Measurements from ENCODE around the gene TOM1. TPM values are rescaled to one million over a fixed set of nuclear protein-coding genes. Genes with fewer than 3 reads are reported as not detected.

The TOM1 gene
- total RNA-seq, 1 donor = 190 TPM

DNA sequence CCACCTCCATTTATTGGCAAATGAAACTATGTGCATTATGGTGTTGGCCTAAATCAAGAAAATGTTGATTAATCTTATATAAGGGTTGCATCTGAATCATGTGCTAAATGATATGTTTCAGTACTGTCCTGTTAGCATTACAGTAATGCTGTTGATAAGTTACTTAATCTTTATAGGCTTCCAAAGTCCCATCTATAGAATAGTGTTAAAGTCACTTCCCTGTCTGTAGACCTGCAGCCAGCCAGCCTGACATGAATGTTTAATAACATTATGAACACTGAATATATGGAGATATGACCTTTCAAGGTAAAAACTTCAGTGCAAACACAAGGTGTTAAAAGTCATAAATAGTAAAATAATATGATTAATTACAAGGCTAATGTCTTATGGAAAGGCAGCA is 3.6 kb upstream of the TOM1 start:
- Histone ChIP-seq H3K4me3 (ENCODE audit: low read length) (no peak overlapping the region), H3K4me1 (ENCODE audit: insufficient read depth, low read length) (peaks cover 15% of the 10 kb centered on the region), H3K9me3 (ENCODE audit: low read depth, low read length) (no peaks in the 10 kb centered on the region), H3K27me3 (ENCODE audit: insufficient read depth, low read length) (no peaks in the 10 kb centered on the region)

DNA sequence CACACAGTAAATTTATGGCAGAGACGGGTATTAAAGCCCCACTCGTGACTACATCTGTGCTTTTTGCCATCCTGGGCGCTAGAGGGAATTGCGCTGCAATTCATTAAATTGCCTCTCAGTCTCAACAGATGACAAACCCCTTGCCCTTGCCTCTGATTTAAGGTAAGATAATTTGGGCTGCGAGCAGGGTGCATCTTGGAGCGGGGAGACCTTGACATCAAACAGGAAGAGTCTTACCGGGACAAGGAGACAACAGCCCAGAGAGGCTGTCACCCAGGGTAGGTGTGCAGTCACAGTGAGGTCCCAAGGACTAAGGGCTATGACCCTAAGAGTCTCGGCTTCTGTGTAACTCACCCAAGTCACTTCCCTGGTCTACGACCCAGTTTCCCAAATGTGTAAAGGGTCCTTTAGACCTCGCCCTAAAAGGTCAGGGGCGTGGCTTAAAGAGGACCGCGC is 449 bp upstream of the TOM1 start:
- H3K9me3 ChIP-seq (ENCODE audit: low read depth, low read length) = no peaks in the 10 kb centered on the region
- no peaks in the 10 kb centered on the region for H3K27me3 ChIP-seq (ENCODE audit: insufficient read depth, low read length)
- peaks cover 44% of the 10 kb centered on the region for H3K4me1 ChIP-seq (ENCODE audit: insufficient read depth, low read length)
- H3K4me3 ChIP-seq (ENCODE audit: low read length) = peak overlapping the region; percentile 68

DNA sequence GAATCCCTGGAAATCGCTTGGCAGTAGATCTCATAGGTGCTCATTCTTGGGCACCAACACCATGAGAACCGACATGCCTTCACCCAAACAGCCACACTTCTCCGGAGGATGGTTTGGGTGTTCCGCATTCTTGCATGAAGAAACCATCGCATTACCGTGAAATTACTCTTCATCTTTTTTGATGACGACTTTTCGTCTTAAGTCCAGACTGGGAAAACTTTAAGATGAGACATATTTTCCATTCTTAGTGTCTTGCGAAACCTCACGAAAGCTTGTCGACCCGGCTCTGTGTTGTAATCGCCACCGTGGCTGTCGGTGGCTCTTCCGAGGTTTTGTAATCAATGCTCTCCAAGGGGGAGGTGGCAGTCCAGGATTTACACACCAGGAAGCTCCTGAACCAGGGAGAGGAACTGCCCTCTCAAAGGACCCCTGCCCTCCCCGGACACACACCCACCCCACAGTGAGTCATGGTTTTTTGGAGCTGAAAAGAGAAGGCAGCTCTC is 1.7 kb downstream of the TOM1 start:
- Histone ChIP-seq H3K4me3 (ENCODE audit: low read length) (peak overlapping the region; percentile 68), H3K4me1 (ENCODE audit: insufficient read depth, low read length) (peaks cover 56% of the 10 kb centered on the region), H3K9me3 (ENCODE audit: low read depth, low read length) (no peaks in the 10 kb centered on the region), H3K27me3 (ENCODE audit: insufficient read depth, low read length) (no peaks in the 10 kb centered on the region)

DNA sequence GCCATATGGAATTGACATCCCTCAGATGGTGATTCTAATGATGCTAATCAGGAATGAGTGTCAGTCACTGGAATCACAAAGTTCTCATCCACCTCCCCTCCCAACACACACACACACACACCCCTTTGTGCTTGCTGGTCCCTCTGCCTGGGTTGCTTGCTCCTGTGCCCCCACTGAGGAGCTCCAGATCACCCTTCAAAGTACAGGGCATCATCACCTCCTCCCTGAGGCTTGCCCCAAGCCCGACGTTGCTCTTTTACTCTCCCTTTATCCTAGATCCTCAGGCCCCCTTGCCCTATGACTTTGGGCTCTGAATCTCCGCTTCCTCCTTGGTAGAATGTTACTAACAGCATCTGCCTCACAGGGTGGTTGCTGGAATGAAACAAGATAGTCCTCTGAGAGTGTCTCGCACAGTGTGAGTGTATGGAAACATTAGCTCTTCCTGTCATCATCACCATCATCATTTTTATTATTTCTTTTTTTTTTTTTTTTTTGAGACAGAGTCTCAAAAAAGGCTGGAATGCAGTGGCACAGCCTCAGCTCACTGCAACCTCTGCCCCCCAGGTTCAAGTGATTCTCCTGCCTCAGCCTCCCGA is 3.4 kb downstream of the TOM1 start:
- Histone ChIP-seq H3K27me3 (ENCODE audit: insufficient read depth, low read length) (no peaks in the 10 kb centered on the region), H3K9me3 (ENCODE audit: low read depth, low read length) (no peaks in the 10 kb centered on the region), H3K4me3 (ENCODE audit: low read length) (no peak overlapping the region), H3K4me1 (ENCODE audit: insufficient read depth, low read length) (peaks cover 73% of the 10 kb centered on the region)

DNA sequence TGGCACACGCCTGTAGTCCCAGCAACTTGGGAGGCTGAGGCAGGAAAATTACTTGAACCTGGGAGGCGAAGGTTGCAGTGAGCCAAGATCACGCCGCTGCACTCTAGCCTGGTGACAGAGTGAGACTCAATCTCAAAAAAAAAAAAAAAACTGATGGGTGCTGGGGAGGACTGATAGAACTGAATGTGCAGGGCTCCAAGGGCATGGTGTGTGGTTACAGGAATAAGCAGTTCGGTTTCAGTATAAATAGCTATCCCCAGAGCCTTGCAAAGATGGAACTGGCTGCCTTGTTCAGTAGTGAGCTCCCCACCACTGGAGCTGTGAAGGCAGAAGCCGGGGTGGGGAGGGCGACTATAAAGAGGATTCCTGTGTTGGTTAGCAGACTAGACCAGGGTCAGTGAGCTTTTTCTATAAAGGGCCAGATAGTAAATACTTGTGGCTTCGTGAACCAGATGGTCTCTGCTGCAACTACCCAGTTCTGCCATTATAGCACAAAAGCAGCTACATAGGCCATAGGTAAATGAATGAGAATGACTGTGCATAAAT is 5.9 kb downstream of the TOM1 start:
- H3K27me3 ChIP-seq (ENCODE audit: insufficient read depth, low read length) = no peaks in the 10 kb centered on the region
- H3K4me1 ChIP-seq (ENCODE audit: insufficient read depth, low read length) = peaks cover 81% of the 10 kb centered on the region
- H3K9me3 ChIP-seq (ENCODE audit: low read depth, low read length) = no peaks in the 10 kb centered on the region
- no peak overlapping the region for H3K4me3 ChIP-seq (ENCODE audit: low read length)

DNA sequence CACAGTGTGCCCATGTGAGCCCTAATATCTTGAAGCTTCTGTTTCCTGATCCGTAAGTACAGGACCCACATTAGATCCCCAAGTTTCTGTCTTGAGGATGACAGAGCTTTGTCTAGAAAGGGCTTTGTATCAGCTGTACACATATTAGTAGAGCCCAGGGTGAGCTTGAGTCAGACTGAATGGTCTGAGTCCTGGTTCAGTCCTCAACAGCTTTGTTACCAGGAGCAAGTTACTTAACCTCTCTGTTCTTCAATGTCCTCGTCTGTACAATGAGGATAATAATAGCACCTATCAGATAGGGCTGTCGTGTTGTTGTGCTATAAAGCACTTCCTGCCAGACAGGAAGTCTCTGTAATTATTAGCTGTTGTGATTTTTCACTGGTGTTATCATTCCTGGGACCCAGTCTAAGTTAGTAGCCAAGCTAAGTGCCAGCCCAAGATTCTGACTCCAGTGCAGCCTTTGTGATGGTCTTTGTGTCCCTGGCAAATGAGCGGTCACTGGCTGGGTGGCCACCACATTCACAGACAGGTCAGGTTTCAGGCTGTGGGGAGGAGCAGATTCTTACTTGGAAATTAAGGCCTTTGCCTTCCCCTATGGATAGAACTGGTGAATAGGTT is 6.8 kb downstream of the TOM1 start:
- H3K27me3 ChIP-seq (ENCODE audit: insufficient read depth, low read length) = no peaks in the 10 kb centered on the region
- H3K4me3 ChIP-seq (ENCODE audit: low read length) = no peak overlapping the region
- peaks cover 81% of the 10 kb centered on the region for H3K4me1 ChIP-seq (ENCODE audit: insufficient read depth, low read length)
- H3K9me3 ChIP-seq (ENCODE audit: low read depth, low read length) = no peaks in the 10 kb centered on the region

DNA sequence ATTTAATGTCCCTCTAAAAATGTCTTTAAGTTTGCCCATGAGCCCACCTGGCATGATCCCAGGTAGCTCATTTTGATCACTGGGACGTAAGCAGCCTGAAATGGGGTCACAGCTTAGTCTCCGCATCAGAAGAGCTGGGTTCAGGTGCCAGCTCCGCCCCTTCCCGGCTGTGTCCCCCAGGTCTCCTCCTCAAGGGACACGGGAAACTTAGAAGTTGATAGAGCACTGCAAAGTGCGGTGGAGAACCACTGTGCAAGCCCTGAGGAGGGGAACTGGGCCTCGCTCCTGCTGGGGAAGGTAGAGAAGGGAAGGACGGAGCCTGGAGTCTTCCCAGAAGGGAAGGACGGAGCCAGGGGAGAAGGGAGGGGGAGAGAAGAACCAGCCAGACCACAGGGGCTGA is 7.7 kb downstream of the TOM1 start:
- Histone ChIP-seq H3K27me3 (ENCODE audit: insufficient read depth, low read length) (no peaks in the 10 kb centered on the region), H3K4me1 (ENCODE audit: insufficient read depth, low read length) (peaks cover 79% of the 10 kb centered on the region), H3K9me3 (ENCODE audit: low read depth, low read length) (no peaks in the 10 kb centered on the region), H3K4me3 (ENCODE audit: low read length) (no peak overlapping the region)

DNA sequence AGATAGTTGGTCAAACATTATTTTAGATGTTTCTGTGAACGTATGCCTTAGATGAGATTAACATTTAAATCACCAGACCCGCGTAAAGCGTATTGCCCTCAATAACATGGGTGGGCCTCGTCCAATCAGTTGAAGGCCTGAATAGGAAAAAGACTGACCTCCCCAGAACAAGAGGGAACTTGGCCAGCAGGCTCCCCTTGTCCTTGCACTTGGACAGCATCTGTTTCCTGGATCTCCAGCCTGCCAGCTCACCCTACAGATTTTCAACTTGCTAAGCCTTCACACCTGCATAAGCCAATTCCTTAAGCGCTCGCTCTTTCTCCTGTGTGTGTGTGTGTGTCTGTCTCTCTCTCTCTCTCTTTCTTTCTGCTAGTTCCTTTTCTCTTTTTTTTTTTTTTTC is 8.2 kb downstream of the TOM1 start:
- Histone ChIP-seq H3K4me1 (ENCODE audit: insufficient read depth, low read length) (peaks cover 76% of the 10 kb centered on the region), H3K9me3 (ENCODE audit: low read depth, low read length) (no peaks in the 10 kb centered on the region), H3K27me3 (ENCODE audit: insufficient read depth, low read length) (no peaks in the 10 kb centered on the region), H3K4me3 (ENCODE audit: low read length) (no peak overlapping the region)

DNA sequence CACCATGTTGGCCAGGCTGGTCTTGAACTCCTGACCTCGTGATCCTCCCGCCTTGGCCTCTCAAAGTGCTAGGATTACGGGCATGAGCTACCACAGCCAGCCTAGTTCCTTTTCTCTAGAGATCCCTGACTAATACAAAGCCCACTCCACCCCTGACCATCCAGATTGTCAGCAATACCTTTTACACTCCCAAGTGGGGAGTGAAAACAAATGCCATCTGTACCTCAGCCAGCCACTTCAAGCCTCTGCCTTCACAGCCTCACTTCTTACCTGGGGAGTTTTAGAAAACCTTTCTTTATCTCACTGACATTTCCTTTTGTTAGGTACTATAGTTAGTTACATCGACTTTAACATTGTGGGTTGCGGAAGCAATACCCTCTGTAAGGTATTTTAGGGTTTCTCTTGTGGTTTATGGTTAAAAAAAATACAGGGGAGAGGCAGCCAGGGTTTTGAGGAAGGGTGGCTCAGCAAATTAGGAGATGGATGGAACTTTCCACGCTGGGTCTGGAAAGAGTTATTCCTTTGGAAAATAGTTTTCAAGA is 8.9 kb downstream of the TOM1 start:
- no peaks in the 10 kb centered on the region for H3K9me3 ChIP-seq (ENCODE audit: low read depth, low read length)
- peaks cover 71% of the 10 kb centered on the region for H3K4me1 ChIP-seq (ENCODE audit: insufficient read depth, low read length)
- H3K4me3 ChIP-seq (ENCODE audit: low read length) = no peak overlapping the region
- H3K27me3 ChIP-seq (ENCODE audit: insufficient read depth, low read length) = no peaks in the 10 kb centered on the region

DNA sequence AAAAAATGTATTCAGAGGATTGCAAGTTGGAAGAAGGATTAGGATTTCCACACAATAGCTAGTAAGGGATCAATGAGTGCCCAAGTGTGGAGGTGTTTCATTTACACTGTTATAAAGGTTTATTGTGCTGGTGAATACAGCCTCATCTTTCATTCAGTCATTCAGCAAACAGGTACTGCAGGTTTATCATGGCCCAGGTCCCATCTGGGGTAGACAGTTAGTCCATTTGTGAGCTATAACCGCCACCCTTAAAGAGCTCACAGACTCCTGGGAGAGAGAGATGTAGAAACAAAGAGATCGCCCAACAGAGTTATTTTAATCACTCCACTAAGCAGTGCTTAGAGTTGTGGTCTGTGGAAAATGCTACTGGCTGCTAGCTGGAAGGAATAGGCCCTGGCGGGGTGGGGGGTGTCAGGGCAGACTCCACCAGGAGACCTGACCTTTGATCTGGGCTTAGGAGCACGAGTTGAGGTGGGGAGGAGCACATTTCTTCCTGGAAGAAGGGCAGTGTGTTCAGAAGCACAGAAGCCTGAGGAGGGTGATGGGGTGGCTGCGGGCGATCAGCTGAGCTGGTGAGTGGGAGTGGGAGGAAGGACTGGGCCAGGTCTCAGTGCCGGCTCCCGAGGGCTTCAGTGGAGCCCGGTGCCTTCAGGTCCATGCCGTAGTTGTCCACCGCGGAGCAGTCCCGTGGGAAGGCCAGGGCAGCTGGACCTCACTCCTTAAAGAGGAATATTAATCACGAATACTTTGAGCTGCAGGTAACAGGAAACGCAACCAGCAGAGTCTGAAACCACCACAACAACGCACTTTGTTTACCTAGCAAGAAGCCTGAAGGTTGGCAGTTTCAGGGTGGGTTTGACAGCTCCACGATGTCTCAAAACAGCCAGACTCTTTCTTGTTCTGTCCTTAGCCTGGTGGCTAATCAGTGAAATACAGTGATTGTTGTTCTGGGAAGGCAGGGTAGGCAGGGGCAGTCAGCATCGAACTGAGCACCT is 11.2 kb downstream of the TOM1 start:
- Histone ChIP-seq H3K27me3 (ENCODE audit: insufficient read depth, low read length) (no peaks in the 10 kb centered on the region), H3K4me3 (ENCODE audit: low read length) (no peak overlapping the region), H3K4me1 (ENCODE audit: insufficient read depth, low read length) (peaks cover 63% of the 10 kb centered on the region), H3K9me3 (ENCODE audit: low read depth, low read length) (no peaks in the 10 kb centered on the region)

DNA sequence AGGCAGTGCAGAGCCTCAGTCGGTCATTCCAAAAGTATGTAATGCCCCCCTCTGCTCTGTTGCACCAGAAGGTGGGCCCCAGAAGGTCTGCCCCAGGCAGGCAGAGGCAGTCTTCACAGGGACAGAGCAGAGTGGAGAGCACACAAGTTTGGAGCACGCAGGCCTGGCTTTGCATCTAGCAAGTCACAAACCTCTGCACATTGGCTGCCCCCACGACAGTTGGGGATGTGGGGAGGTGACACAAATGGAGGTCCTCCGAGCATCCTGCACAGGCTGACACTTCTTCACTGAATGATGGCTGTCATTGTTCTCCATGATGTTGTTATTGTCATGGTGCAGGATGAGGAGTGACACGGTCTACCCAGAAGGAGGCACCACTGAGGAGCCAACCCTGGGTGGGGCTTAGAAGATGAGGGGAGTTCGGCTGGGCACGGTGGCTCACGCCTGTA is 11.9 kb downstream of the TOM1 start:
- Histone ChIP-seq H3K4me3 (ENCODE audit: low read length) (no peak overlapping the region), H3K9me3 (ENCODE audit: low read depth, low read length) (no peaks in the 10 kb centered on the region), H3K27me3 (ENCODE audit: insufficient read depth, low read length) (no peaks in the 10 kb centered on the region), H3K4me1 (ENCODE audit: insufficient read depth, low read length) (peaks cover 59% of the 10 kb centered on the region)

DNA sequence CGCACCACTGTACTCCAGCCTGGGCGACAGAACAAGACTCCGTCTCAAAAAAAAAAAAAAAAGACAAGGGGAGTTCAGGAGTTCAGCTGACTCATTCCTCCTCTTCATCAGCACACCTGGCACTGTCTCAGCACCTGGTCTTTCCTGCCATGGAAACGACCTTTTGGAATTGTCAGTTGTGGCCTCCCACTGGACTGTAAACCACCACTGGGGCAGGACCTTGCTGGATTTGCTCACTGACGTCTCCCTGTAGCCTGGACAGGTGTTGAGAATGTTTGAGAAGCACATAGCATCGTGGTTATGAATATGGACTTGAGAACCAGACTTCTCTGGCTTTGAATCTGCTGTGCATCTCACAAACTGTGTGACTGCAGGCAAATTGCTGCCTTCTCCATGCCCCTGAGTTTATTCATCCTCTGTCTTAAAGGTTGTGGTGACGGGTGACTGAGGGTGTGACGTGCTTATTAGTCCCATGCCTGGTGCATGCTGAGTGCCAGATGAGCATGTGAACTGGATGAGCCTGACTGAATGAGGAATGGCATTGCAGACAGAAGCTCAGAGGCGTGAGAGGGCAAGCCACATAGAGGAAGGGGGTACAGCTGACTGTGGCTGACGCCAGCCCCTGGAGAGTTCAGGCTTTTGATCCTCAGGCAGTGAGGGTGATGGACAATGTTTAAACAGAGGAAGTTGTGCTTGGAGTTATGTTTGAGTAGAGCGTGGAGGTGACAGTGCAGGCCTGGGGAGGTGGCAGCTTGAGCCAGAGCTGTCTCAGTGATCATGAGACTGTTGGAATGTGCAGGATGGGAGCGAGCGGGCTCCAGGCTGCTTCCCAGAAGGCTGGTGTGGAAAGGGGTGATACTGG is 12.7 kb downstream of the TOM1 start:
- no peak overlapping the region for H3K4me3 ChIP-seq (ENCODE audit: low read length)
- no peaks in the 10 kb centered on the region for H3K27me3 ChIP-seq (ENCODE audit: insufficient read depth, low read length)
- peaks cover 50% of the 10 kb centered on the region for H3K4me1 ChIP-seq (ENCODE audit: insufficient read depth, low read length)
- no peaks in the 10 kb centered on the region for H3K9me3 ChIP-seq (ENCODE audit: low read depth, low read length)

DNA sequence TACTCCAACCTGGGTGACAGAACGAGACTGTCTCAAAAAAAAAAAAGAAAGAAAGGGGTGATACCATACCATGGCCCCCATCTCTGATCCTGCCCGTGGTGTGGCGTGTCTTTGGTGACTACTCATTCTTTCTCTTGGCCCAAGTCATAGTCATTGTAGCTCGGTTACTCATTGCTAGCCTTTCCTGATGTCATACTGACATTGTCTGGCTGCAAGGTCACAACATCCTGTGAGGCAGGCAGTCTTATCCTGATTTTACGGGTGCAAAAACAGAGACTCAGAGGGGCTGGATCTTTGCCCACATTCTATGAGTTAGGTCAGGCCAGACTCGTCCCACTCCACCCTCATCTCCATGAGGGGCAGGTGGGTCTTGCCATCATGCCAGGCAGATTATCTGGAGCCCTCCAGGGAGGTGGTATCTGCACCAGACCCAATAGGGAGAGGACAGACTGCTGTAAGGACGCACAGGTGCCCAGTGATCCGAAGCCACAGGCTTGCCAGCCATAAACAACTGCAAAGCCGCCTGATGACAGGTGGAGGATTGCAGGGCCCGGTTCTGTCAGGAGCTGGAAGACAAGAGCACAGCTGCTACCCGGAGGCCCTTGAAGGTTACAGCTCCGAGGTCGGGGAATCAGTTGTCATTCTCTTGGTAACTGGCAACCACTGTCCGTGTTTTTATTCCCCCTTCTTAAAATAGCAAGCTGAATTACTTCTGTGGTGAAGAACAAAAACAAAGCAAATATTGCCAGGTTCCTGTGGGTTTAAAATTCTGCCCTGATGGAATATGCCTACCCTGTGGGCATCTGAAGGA is 13.8 kb downstream of the TOM1 start:
- Histone ChIP-seq H3K4me3 (ENCODE audit: low read length) (no peak overlapping the region), H3K27me3 (ENCODE audit: insufficient read depth, low read length) (no peaks in the 10 kb centered on the region), H3K4me1 (ENCODE audit: insufficient read depth, low read length) (peaks cover 39% of the 10 kb centered on the region), H3K9me3 (ENCODE audit: low read depth, low read length) (no peaks in the 10 kb centered on the region)

Data from mononuclear cell (primary cell).